HG03378 (cell line): Measurements from ENCODE around the gene PDE4D.

Source experiments
- ATAC-seq: cut with Tn5 transposase; IDR thresholded peaks from one replicate; pipeline ENCODE4 v1.9.1; 2021; ENCODE audit warnings: mild to moderate bottlenecking, moderate library complexity; ENCODE audit not compliant: unreplicated experiment

PDE4D gene

GRCh38 chr5:59840200-59840601 is 53.3 kb downstream of the PDE4D start:
- no peak for ATAC-seq

GRCh38 chr5:59838989-59839388 is 54.5 kb downstream of the PDE4D start:
- ATAC-seq = no peak

- ATAC-seq = no peak
Measured at GRCh38 chr5:59838067-59838466, 55.5 kb downstream of the PDE4D start.

- ATAC-seq = no peak
Measured at GRCh38 chr5:59837071-59837470, 56.5 kb downstream of the PDE4D start.

- no peak for ATAC-seq
Measured at GRCh38 chr5:59835800-59836199, 57.7 kb downstream of the PDE4D start.

- ATAC-seq = no peak
Measured at GRCh38 chr5:59833448-59833847, 60.1 kb downstream of the PDE4D start.

GRCh38 chr5:59832577-59833301 is 60.8 kb downstream of the PDE4D start:
- ATAC-seq = no peak

GRCh38 chr5:59831326-59832010 is 62.1 kb downstream of the PDE4D start:
- no peak for ATAC-seq

- no peak for ATAC-seq
Measured at GRCh38 chr5:59830536-59831200, 62.9 kb downstream of the PDE4D start.

- no peak for ATAC-seq
Measured at GRCh38 chr5:59829922-59830321, 63.6 kb downstream of the PDE4D start.

- no peak for ATAC-seq
Measured at GRCh38 chr5:59829386-59829785, 64.1 kb downstream of the PDE4D start.

- no peak for ATAC-seq
Measured at GRCh38 chr5:59828623-59829022, 64.9 kb downstream of the PDE4D start.

- no peak for ATAC-seq
Measured at GRCh38 chr5:59826996-59827395, 66.5 kb downstream of the PDE4D start.

- ATAC-seq = no peak
Measured at GRCh38 chr5:59823420-59823819, 70.1 kb downstream of the PDE4D start.

GRCh38 chr5:59819806-59820205 is 73.7 kb downstream of the PDE4D start:
- ATAC-seq = no peak

GRCh38 chr5:59817536-59817935 is 76.0 kb downstream of the PDE4D start:
- ATAC-seq = no peak

GRCh38 chr5:59816654-59817300 is 76.7 kb downstream of the PDE4D start:
- no peak for ATAC-seq

GRCh38 chr5:59814537-59814872 is 79.0 kb downstream of the PDE4D start:
- ATAC-seq = no peak

GRCh38 chr5:59813761-59814536 is 79.6 kb downstream of the PDE4D start:
- peak; percentile 74 for ATAC-seq

- peak; percentile 59 for ATAC-seq
Measured at GRCh38 chr5:59810041-59810440, 83.5 kb downstream of the PDE4D start.

GRCh38 chr5:59807806-59808205 is 85.7 kb downstream of the PDE4D start:
- ATAC-seq = no peak
